NT2/D1 (cell line): Measurements from ENCODE around the gene PLPPR3.

ENCODE experiments used
- SUZ12 ChIP-seq: IDR thresholded peaks from 2 replicates; pipeline ENCODE4 v1.6.1; 2011; ENCODE audit not compliant: insufficient read length, insufficient read depth; ENCODE audit errors: extremely low read depth
- YY1 ChIP-seq: IDR thresholded peaks from 2 replicates; pipeline ENCODE4 v1.6.1; 2011; ENCODE audit not compliant: insufficient read length, insufficient read depth
- ZNF274 ChIP-seq: IDR thresholded peaks from 2 replicates; pipeline ENCODE4 v1.6.1; 2011; ENCODE audit warnings: mild to moderate bottlenecking, low read depth, low read length

GRCh38 chr19:810077-810855, 11.5 kb downstream of the PLPPR3 start:
- TF ChIP-seq SUZ12 (no peak), YY1 (no peak), ZNF274 (no peak)
